NCI-H446 treated with DMSO at 0.1 percent for 48 hours (cell line): ENCODE measurements around the gene TRIM31.

ENCODE experiments used
- DNase-seq: peaks from one replicate; lab custom pipeline; 2025; lab: John Stamatoyannopoulos, UW

The TRIM31 gene

DNA sequence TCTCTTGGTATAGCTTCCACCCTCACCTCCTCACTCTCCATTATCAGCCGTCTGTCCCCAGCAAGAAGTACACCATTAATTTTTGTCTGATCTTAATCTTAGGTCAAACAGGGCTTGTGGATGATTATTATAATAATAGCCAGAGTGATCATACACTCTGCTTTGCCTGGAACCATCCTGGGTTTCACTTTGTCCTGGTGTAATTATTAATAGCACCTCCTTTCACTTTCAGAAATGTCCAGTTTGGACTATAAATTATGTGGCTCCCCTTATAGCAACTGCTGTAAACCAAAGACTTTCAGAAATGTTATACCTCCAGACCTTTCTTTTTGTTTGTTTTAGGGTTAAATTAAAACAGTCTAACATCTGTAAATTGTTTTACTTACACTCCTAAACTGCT, 951 bp upstream of the TRIM31 start:
- no peak for DNase-seq

DNA sequence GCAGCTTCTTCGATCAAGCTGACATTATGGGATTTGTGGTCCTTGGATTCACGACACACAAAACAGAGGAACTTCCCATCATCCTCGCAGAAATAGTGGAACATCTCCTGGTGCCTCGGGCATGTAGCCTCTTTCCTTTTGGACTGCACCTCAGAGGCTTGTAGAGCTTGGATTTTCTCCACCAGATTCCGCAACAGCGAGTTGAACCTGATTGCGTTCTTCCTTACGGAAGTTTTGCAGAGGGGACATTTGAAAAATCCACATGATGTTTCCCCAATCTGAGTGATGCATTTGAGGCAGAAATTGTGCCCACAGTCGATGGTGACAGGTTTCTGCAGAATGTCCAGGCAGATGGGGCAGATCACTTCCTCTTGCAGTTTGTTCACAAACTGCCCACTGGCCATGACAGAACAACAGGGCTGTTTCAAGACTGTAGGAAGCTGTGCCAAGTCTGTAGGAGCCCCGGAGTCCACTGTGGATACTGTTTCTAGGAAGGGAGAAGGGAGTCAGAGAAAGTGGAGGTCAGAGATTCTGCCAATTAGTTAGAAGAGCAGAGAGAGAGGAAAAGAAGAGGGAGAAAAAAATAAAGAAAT, 392 bp downstream of the TRIM31 start:
- no peak for DNase-seq

DNA sequence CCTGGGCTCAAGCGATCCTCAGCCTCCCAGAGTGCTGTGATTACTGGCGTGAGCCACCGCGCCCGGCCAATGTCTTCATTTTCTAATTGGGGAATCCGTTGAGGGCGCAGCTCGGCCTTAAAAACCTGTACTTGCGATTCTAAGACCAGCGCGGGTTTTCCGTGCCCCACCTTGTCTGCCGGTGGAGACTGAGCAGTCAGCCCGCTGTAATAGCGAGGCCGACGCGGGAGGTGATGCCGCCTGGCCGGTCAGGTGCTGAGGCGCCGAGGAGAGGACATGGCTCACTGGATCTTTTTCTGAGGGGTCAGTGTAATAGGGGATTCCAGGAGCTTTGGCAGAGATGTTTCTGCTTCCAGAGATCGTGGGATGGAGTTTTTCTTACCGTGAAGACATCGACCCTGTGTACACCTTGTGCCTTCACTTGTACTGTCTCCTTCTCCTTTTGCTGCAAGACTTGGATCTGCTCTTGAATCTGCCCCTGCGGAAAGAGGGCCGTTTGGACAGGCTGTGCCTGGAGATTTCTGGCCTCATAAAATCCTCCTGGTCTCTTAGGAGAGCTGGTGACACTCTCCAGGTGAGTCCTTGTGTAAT, 1.5 kb downstream of the TRIM31 start:
- no peak for DNase-seq

DNA sequence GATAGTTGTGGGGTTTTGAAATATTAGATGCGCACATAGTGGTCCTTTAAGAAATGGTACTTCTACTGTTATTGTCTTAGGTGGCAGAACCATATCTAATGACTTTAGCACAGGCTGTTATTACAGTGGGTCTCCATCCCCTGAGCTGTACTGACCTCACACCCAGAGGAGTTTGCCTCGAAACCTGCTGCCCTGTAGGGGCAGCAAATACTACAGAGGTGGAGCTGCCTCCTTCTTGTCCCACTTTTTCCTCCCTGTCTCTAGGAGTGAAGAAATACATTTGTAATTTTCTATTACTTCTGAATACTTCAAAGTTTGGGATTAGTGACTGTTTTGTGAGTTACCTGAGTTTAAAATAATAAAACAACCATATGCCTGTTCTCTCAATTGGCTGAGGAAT, 8.2 kb downstream of the TRIM31 start:
- DNase-seq, result no peak

DNA sequence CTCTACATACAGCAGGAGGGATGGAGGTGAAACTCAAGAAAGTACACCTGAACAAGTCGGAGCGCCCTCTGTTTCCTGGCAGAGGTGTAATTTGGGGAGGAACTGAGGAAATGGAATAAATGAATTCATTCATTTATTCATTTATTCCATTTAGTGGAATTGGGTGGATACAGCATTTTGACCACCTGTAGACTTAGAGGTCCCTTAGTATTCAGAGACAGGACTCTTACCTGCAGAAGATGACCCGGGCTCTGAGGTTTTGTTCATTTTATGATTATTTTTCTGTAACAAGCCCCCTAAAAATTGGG, 9.1 kb downstream of the TRIM31 start:
- DNase-seq, result no peak

DNA sequence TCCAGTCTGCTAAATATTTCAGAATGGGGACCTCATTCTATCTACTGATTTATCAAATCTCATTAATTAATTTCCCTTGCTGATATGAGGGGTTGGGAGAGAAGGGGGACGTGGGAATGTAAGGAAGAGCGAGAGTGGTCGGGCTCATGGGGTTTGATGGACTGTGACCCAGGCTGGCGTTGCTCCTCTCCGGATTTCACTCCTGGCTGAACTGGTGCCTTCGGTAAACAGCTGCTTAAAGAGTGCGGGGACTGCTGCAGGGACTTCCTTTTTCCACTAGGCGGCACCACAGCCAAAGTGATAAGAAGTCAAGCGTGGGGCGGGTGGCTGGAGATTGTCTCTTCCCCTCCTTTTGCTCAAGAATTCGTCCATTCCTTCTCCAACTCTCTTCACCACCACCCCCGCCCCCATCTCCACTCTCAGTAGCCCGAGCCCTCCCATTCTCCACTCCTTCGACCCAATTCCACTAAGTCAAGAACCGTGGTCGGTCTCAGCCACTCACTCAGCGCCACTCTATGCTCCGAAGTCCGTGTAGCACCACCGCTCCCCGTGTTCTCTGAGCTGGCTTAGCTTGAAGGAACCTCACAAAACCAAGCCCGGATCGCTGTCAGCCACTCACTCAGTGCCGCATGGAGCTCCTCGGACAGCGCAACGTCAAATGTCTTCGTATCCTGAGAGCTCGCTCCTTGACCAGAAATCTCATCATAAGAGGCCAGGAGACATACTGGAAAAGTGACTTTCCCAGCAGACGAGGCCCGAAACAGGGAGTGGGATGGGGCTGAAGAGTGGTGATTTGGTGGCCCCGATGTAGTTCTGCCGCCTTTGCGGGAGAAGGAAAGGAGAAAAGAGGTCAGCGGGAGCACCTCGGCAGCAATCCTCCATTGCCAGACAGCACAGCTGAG, 9.7 kb downstream of the TRIM31 start:
- peak; percentile 67 for DNase-seq

DNA sequence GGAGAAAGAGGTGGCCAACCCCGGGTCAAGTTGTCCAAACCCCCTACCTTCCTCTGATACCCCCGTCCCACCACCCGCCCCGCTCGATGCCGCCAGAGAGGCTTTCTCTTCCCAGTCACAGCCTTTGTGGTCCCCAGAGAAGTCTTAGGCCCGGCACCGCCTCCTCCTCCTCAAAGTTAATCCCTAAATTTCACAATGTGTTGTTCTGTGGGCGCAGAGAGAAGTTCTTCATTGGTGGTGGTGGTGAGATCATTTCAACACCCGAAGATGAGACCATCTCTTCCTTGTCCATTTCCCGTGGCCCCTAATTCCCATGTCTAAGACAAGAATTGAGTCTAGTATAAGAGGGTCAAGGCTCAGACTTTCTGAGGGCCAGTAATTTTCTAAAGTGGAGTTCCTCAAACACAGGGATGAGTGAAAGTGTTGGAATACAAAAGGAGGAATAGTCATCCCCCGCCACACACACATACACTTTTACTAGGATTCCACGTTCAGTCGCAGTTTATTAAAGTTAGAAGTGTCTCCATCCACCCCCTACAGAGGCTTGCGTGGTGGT, 10.4 kb downstream of the TRIM31 start:
- DNase-seq, result no peak

DNA sequence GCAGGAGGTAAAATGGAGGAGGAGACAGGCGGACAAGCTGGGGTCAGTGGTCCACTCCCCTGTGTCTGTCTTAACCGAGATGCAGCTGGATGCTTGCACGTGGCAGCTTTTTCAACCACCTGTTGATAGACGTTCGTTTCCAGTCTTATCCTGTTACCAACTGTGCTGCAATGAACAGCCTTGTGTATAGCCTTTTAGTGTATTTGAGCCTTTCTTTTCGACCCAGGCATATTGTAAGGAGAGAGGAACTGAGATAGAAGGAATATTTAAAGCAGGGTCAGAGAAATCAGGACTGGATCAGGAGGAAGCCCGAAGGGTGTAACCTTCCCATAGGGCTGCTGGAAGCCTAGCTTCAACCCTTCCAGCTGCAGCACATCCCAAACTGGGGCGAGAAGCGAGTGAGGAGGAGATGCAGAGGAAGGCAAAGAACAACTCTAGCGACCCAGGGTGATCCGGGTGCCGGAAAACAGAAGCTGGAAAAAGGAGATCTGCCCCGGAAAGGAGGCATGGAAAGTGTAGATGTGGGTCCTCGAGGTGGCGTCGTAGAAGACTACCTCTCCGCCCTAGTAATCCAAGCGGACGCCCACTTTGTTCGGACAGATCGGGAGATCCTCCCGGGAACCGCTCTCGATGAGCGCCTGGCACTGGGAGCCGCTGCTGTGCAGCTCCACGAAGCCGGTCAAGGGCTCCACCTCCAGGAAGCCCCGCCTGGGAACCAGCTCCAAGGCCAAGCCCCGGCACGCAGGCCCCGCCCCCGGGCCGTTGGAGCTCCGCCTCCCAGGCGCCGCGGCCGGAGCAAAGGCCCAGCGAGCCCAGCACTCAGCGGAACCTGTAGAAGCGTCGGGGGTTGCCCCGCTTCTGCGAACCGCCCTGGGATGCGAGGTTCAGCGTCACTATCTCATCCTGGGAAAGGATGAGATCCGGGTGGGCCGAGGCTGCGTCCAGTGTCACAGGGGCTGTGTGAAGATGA, 11.2 kb downstream of the TRIM31 start:
- no peak for DNase-seq

DNA sequence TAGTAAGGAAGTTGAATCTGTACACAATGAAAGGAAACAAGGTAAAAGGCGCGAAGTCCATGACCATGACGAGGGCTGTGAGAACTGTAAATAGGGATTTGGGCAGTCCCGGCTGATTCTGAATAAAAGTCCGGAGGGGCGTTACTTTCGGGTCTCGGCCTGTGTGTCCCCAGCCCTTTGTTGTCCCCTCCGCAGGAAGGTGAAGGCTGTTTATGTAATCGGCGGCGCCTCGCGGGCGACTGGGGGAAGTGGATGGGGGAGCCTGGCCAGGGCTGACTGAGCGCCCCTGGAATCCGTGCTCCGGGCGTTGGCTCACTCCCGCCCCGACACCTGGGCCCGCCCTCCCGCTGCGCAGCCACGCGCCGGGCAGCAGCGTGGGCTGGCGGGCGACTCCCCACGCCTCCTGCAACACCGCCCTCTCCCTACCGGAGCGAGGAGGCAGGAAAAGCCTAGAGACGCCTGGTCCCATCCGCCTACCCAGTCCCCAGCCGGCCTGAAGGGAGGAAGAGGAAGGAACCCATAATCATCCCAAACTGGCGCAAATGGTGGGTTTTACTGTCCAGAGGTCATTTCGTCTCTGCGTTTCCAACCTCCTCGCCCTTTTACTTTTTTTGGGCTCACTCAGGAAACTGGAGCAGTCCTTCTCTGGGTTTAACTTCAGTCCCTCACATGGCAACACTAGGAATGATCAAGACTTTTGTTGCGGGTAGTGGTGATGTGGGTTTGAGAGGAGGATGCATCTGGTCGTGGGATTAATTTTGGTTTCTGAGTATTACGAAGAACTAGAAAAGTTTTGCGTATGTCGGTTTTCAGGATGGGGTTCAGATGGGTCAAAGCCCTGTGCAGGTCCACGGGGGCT, 12.1 kb downstream of the TRIM31 start:
- no peak for DNase-seq

DNA sequence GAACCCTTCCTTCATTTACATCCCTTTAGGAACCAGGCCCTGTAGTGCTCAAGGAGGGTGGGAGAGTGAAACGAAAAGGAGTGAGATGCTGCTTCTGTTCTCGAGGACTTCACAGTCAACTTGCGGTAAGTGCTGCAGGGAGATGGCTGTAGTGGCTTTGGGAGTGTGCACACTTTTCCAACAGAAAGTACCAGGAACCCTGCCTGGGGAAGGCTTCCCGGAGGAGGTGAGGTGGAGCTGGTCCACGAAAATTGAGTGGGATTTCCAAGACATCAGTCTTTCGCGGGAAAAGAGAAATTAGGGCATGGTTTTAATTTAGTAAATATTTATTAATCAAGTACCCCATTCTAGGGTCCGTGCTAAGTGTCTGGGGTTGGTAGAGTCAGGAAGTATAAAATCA, 12.7 kb downstream of the TRIM31 start:
- DNase-seq, result no peak

DNA sequence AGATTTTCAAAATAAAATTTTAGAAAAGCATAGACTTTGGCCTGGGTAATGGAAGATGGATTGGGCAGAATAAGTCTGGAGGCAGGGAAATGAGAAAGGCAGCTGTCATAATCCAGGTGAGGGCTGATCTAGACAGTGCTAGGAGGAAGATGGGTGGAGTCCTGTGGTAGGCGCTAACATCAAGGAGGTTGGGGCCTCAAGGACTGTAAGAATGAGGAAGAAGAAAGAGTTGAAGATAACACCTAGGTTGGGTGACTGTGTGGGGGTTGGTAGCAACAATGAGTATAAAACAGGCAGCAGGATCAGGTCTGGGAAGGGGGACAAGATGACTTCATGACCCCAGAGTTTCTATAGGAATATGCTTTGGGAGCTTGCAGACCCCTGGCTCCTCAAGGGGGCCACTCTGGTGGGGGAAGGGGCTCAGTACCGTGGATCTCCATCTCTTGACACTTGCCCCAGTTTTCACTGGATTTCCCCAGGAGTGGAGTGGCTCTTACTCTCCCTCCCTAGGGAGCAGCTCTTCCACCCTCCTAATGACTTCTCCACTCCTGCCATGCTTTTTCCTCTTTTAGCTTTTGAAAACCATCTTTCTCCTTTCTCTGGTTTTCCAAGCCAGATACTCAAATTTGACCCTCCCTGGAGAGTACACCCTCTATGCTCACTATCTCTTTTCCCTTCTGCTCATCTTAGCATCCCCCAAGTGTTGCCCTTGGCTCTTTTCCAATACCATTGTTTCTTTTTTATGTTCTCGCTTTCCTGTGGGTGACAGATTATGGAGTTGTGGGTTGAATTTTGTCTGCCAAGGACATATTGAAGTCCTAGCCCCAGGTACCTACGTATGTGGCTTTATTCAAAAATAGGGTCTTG, 14.8 kb downstream of the TRIM31 start:
- no peak for DNase-seq

DNA sequence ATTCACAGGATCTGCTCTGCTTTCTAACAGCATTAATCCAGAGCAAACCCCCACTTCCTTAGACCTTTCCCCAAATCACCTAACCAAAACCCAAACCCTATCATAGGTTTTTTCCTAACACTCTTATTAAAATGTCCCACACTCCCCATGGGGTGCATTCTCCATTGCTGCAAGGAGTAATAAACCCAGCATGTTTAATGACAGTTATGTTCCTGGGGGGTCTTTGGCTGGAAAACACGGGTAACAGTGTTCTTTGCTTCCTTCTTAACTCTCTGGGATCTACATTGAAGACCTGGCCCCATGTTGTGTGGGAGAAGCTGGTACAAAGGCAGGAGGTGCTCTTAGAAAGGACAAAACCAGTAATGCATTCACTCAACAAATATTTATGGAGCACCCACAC, 16.1 kb downstream of the TRIM31 start:
- no peak for DNase-seq

DNA sequence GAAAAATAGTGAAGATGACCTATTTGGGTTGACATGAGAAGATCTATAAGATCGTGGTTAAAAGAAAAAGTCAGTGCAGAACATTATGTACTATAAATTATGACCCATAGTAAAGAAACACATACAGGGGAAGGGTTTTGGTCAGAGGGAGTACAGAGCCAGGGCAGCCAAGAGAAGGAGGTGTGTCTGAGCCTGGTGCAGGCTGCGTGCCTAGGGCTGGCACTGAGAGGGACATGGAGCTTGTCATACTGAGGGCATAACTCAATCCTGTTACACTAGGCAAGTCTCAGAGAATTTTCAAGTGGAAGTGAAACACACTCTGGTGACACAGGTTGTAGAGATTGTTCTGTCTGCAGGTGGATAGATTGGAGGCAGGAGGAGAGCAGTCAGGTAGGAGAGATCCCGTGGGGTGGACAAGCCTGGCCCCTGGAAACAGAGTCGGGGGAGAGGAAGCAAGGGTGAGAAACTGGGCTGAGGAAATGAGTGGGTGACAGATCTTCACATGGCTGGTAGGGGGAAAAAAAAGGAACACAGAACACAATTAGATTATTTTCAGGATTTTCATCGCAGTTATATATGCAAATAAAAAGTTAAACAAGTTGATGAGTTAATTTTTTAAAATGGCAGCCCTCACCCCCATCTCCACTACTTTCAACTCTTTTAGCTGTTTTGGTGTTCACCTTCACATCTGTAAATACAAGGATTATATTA, 18.8 kb downstream of the TRIM31 start:
- DNase-seq, result no peak

DNA sequence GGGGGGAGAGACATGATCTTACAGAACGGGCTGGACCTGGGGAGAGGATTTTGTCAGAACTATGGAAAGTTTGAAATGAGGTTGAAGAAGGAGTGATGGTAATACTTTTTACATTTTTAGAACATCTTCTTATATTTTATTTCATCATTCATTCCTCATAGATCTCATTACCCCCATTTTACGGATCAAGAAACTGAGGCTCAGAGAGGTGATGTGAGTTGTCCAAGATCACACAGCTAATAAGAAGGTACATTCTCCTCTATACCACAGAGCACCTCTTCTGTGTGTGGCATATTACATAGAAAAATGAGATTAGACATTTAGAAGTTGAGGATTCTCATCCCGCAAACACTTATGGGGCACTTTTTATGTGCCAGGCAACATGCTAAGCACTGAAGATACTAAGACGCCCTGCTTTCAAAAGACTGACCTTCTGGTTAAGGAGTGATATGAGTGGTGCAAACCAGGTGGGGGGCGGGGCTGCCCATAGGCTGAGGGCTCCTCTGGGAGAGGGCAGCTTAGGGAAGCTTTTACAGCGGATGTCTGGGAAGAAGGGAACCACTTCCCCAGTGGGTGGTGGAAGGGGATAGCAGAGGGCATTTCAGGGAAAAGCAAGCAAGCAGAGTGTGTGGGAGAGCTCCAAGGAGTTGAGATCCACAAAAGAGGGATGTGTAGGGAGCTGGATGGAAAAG, 19.9 kb downstream of the TRIM31 start:
- no peak for DNase-seq

DNA sequence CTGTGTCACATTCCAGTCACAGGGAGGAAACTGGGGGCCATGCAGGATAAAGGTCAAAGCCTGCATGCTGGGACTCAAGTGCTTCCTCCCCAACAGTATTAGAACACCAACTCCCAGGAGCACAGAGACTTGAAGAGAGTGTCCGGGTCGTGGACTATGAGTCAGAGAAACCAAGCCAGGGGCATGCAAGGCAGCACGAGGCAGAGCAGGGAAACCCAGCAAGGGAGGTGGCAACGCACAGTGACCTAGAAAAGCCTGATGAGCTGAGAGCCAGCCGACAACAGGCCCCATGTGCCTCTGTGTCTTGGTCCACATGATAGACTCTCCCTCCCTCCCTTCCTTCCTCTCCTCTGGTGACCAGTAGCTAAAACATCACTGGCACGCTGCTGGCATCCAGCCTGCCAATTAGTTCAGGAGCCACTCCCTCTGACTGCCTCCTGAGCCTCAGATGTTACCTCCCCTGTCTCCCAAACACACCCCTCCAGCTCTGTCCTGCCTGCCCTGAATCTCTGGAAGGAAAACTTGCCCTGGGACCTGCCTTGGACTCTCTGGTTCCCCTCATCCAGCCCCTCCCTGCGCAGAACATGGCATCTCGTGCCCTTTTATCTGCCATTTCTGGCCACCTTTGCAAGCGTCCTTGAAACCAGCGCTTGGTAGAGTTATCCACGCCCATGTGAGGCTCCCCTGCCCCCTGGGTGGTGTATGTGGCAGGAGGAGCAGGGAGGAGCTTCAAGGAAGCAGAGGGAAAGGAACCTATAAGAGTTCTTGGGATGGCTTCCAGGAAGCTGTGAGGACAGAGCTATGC, 21.1 kb downstream of the TRIM31 start:
- DNase-seq, result no peak

DNA sequence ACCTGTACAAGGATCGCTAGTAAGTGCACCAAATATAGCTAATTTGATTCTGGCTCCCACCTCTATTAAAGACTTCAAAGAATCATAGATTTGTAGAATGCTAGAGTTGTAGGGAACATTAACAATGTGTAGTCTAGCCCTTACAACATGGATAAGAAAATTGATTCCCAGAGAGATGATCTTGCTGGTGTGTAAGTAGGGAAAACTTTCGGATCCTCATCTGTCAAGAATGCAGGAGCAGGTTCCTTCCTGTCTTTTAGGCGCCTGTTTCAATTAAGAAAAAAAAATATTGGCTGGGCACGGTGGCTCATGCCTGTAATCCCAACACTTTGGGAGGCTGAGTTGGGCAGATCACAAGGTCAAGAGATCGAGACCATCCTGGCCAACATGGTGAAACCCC, 25.0 kb downstream of the TRIM31 start:
- DNase-seq, result no peak

DNA sequence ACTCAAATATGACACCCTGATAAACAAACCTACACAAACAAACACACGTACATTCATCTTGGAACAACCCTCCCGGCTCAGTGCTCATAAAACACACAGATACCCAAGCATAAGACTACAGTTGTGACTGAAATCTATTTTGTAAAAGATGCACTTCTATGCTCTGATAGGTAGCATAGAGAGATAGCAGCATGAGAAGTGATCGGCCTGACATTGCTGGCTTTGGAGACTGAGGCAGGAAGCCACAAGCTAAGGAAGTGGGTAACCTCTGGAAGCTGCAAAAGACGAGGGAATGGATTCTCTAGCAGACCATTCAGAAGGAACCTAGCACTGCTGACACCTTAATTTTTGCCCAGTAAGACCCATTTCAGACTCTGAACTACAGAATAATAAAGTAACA, 35.7 kb downstream of the TRIM31 start:
- no peak for DNase-seq
